ENCODE data around the gene TRAK2.
"Not testable (repeated sequence)": the region's sequence is repeated elsewhere in the genome, so short reads cannot be mapped to it uniquely, and the experiment has no call there.

TRAK2 gene

DNA sequence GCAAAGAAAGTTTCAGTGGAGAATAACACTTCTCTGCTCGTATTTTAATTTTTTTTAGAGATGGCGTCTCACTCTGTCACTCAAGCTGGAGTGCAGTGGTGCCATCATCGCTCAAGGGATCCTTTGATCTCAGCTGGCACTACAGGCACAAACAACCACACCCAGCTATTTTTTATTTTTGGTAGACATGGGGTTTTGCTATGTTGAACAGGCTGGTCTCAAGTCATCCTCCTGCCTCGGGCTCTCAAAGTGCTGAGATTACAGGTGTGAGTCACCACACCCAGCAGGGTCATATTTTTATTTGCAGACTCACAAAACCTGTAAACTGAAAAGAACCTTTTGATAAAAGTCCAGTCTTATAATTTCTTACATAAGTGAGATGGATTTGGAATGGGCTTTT lies 2.6 kb downstream of the TRAK2 start:
- DNase-seq (ENCODE audit: low read depth): no peak

DNA sequence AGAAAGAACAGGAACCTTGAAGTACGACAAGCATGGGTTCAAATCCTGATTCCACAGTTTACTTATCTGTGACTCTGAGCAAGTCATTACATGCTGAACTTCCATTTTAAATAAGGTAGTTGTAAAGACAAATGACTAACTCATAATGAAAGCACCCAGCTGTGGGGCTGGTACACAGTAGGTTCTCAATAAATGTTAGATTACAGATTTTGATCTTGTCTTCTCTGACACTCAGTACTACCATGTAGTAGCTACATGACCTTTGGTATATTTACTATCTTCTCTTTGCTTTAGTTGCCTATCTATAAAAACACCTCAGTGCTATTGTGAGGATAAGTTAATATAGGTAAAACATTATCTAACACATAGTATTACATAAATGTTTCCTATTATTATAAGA lies 3.2 kb downstream of the TRAK2 start:
- no peak for DNase-seq (ENCODE audit: low read depth)

DNA sequence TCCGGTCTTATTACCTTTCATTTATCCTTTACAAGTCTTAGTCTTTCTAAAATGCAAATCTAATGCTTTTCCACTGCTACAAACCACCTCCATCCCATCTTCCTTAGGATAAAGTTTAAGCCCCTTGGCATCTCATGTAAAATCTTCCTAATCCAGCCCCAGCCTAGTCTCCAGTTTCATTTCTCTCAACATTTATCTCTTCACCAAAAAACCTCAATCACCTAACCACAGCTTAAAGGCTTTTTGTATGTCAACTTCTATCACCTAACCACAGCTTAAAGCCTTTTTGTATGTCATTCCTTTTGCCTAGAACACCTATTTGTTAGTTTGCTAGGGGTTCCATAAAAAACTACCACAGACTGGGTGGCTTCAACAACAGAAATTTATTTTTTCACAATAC lies 4.2 kb downstream of the TRAK2 start:
- DNase-seq (ENCODE audit: low read depth): peak; percentile 69

DNA sequence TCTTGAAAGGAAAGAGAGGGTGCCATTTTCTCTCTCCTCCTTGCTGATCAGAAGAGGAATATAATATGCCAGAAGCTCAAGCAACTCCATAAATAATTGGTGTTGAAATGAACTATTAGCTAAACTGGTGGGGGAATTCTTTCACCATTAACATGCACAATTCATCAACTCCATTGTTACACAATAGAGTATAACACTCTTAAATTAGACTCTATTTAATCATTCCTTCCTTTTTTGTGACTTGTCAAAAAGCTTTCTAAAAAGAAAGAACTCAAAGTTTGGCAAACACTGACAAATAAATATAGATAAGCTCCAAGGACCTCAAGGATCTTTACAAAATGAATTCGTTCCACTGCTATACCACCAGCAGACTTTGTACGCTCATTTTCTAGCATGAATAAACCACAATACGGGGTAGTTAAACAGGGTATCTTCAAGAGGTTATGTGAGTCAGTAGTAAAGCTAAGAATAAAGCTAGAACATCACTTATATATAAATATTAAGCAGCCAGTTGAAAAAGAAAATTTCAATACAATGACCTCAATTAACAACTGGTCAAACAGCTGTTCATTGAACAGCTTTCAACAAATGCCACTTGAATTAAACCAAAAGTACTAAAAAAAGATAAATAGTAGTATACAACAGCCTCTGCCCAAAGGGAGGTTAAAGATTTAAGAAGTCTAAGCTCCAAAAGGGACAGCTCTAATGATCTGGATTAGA lies 6.4 kb downstream of the TRAK2 start:
- peak; percentile 68 for DNase-seq (ENCODE audit: low read depth)

DNA sequence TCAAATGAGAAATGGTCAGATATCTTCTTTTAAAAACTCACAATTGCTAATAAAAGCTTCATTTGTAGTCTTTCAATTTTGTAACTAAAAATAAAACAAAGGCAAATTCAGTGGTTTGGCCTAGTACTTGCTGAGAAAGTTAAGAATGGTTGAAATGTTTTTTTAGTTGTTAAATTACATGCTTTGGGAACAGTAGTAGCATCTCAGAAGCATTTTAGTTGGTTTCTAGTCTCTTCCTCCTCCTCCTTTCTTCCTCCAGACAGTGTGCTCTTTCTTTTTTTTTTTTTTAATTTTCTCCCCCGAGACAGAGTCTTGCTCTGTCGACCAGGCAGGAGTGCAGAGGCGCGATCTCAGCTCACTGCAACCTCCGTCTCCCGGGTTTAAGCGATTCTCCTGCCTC lies 9.8 kb downstream of the TRAK2 start:
- no peak for DNase-seq (ENCODE audit: low read depth)

DNA sequence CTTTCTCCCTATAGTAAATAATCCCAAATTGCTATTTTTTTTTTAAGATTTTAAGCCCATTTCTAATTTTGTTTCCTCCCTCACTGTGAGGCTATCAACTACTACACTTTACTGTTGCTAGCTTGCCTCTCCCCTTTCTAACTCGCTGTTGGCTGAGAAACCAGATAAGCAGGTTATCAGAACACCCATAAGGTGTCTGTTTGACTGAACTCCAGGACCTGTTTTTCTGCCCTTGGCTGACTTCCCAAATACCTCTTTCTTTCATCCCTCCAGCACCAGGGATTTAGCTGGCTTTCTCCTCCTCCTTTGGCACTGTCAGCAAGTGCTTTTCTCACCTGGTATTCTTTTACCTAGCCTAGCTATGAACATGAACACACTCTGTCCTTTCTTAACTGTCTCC lies 11.1 kb downstream of the TRAK2 start:
- DNase-seq (ENCODE audit: low read depth): no peak

DNA sequence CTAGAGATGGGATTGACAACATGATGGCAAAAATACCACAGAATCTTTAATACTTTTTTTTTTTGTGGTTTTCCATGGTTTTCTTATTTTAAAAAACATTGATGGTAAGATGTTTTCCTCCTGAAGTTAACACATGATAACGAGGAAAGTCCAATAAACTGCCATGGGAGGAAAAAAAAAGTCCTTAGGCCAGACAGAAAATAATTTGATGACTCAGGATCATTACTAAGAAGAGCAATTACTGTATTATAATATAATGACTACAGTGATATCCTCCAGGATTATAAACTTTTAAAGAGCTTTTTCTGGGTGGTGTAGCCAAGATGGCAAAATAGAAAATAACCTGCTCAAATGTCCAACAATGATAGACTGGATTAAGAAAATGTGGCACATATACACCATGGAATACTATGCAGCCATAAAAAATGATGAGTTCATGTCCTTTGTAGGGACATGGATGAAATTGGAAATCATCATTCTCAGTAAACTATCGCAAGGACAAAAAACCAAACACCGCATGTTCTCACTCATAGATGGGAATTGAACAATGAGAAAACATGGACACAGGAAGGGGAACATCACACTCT lies 11.8 kb downstream of the TRAK2 start:
- DNase-seq (ENCODE audit: low read depth): not testable (repeated sequence)

DNA sequence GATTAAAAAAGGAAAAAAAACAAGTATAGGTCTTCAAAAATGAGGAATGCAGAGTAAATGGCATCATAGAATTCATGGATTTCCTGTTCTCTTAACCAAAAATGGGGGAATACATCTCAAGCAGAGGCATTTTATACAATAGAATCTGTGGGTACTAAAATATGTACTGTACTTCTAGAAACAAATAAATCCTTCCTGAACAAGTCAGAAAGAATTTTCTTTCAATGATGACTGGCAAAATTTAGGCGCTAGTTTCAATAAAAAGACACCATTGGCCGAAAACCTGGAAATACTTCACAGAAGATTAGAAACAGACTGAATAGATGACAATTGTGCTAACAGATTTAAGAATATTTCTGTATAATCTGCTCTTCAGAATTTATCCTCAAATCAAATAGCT lies 15.1 kb downstream of the TRAK2 start:
- no peak for DNase-seq (ENCODE audit: low read depth)

DNA sequence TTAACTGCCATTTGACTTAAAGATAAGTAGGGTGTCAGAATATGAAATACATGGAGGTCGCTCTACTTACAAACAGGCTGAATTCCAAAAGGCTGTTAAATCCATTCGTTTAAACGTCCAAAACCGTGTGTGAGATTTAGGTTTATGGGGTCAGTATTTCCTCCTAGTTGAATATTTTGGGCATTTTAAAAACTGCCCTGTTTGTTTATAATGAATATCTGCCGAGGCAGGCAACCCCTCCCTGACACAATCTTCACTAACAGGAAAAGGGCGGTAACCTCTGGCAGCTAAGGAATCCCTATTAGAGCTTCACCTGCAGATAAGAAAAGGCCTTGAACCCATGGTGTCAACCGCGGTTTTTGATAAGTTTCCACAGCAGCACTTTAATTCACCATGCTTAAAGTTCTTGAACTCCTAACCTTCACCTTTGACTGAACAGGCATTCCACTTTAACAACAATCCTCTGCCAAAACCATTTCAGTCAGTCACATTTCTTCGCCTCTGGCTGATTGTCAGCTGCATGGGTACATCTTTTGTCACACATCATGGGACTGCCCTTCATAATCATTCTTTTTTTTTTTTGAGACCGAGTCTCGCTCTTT lies 17.8 kb downstream of the TRAK2 start:
- DNase-seq (ENCODE audit: low read depth): peak; percentile 11

DNA sequence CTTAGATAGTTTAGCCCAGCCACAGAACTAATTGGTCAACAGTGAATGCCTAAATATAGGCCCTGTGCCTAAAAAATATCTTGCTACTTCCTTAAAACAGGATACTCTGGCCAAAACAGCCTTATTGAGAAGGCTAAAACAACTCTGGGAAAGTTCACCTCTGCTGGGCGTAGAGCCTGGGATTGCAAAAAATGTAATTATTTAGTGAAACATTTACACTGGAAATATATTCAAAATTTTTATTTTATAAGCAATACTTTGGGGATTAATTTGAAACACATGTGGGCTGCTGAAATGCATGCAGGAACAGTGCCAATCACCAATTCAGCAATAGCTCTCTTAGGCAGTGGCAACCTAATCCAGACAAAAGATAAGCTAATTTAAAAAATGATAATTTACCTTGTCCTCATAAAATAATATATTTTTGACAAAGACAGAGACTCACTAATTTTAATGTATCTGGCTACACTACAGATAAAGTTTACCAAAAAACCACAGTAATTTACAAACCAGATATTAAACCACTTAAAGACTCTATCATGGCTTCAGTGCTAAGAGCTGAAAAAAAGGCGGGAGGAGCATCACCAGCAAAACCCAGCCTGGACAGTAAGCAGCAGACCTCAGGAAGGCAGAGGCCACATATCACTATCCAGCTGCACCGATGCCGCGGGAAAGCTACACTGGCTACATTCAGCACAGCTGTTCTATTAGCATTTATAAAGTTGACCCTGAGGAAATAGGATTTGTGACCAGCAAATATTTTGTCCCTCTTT lies 18.5 kb downstream of the TRAK2 start:
- DNase-seq (ENCODE audit: low read depth): peak; percentile 36

DNA sequence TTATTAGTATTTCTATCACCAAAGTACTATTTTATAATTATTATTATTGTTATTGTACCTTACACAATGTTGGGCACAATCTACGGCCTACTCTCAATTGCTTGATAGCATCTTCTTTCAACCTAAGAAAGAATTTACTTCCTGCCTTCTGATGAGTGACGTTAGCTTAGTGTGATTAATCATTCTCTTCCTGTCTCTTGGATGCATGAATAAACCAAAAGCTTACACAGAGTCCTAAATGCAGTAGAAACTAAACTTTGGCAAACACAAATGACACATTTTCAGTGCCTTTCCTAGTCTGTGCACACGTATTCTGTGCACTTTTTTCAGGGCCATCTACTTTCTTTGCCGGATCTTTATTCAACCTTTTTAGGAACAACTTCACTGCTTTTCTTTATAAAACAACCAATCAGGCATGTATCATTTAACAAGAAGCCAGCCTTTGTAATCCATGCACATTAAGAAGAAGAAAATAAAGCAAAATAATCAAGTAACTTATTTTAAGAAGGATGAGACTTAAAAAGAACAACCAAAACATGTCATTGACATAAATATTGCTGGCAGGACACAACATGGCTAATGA lies 19.1 kb downstream of the TRAK2 start:
- peak; percentile 52 for DNase-seq (ENCODE audit: low read depth)

DNA sequence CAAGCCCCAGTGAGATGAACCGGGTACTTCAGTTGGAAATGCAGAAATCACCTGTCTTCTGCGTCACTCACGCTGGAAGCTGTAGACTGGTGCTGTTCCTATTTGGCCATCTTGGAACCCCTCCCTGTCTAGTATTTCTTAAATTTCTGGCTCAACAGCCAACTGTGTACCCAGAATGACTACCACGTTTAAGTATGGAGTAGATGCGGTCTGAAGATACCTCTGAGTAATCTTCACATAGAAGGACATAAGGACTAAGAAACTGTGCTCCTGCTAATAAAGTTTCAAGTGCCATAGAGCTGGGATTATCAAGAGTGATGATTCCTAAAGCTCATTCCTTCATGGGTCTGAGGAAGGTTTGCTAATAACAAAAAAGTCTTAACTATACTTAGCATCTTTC lies 20.4 kb downstream of the TRAK2 start:
- no peak for DNase-seq (ENCODE audit: low read depth)

DNA sequence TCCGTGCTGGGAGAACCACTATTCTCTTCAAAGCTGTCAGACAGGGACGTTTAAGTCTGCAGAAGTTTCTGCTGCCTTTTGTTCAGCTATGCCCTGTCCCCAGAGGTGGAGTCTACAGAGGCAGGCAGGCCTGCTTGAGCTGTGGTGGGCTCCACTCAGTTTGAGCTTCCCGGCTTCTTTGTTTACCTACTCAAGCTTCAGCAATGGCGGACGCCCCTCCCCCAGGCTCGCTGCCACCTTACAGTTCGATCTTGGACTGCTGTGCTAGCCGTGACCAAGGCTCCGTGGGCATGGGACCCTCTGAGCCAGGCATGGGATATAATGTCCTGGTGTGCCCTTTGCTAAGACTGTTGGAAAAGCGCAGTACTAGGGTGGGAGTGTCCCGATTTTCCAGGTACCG lies 20.9 kb downstream of the TRAK2 start:
- not testable (repeated sequence) for DNase-seq (ENCODE audit: low read depth)

DNA sequence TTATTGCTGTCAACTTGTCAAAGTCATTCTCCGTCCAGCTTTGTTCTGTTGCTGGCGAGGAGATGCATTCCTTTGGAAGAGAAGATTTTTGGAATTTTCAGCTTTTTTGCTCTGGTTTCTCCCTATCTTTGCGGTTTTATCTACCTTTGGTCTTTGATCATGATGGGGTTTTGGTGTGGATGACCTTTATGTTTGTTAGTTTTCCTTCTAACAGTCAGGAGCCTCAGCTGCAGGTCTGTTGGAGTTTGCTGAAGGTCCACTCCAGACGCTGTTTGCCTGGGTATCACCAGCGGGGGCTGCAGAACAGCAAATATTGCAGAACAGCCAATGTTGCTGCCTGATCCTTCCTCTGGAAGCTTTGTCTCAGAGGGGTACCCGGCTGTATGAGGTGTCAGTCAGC lies 21.4 kb downstream of the TRAK2 start:
- not testable (repeated sequence) for DNase-seq (ENCODE audit: low read depth)

DNA sequence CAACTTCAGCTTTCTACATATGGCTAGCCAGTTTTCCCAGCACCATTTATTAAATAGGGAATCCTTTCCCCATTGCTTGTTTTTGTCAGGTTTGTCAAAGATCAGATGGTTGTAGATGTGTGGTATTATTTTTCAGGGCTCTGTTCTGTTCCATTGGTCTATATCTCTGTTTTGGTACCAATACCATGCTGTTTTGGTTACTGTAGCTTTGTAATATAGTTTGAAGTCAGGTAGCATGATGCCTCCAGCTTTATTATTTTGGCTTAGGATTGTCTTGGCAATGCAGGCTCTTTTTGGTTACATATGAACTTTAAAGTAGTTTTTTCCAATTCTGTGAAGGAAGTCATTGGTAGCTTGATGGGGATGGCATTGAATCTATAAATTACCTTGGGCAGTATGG lies 22.9 kb downstream of the TRAK2 start:
- DNase-seq (ENCODE audit: low read depth): not testable (repeated sequence)

DNA sequence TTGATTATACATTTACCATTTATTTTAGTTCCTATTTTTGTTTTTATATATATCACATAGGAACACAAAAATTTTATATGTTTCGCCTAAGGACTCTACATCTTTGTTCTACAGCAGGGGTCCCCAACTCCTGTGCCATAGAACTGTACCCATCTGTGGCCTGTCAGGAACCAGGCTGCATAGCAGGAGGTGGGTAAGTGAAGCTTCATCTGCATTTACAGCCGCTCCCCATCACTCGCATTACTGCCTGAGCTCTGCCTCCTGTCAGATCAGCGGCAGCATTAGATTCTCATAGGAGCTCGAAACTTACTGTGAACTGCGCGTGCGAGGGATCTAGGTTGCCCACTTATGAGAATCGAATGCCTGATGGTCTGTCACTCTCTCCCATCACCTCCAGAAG lies 25.3 kb downstream of the TRAK2 start:
- no peak for DNase-seq (ENCODE audit: low read depth)

DNA sequence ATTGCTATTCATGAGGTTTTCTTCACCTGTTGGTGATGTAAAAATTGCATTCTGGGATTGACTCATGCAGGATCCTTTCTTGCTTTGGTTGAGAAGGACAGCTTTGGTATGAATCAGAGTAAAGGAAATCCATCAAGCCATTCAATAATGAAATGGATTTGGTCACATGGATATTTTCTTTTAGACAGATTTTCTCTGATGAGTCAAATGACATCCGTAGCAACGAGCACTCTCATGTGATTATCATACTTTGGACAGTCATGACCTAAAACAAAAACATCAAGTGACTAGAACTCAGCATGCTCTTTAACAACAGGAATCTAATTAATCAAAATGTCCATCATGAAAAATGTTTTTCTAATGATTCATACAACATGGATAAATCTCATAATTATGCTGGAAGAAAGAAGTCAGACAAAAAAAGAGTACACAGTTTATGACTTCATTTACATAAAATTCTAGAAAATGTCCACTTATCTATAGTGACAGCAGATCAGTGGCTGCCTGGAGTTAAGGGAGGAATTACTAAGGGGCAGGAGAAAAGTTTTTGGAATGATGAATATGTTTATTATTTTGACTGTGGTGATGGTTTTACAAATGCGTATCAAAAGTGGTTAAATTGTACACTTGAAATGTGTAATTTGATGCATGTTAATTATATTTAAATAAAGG lies 30.7 kb downstream of the TRAK2 start:
- peak; percentile 55 for DNase-seq (ENCODE audit: low read depth)

DNA sequence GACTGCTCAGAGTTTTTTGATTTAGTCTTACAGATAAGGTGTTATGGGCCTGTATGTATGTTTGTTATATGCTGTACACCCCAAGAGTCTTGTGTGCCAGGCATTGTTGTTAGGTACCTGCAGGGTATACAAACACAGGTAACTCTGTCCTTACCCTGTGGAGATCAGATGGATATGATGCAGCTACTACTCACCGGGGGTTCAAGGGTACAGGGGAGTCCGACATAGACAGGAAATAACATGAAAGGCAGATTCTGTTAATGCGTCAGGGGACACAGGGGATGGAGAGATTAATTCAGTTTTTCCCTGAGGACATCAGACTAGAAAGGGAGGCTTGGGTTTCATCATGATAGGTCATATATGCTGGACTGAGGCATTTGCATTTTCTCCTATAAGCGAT lies 31.3 kb downstream of the TRAK2 start:
- no peak for DNase-seq (ENCODE audit: low read depth)

DNA sequence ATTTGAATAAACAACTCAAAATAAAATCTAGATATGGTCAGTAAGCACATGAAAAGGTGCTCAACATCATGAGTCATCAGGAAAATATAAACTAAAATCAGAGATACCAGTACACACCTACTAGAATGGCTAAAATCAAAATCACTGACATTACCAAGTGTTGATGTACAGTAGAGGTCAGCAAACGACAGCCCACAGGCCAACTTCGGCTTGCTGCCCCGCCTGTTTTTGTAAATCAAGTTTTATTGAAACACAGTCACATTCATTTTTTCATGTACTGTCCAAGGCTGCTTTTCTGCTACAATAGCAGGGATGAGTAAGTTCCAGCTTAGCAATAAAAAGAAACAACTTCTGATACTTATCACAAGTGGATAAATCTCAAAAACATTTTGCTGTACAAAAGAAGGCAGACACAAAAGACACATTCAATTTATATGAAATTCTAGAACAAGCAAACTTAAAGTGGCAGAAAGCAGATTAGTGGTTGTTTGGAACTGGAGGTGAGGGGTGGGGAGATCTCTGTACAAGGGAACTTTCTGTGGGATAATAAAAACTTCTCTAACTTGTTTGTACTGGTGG lies 32.1 kb downstream of the TRAK2 start:
- peak; percentile 29 for DNase-seq (ENCODE audit: low read depth)

DNA sequence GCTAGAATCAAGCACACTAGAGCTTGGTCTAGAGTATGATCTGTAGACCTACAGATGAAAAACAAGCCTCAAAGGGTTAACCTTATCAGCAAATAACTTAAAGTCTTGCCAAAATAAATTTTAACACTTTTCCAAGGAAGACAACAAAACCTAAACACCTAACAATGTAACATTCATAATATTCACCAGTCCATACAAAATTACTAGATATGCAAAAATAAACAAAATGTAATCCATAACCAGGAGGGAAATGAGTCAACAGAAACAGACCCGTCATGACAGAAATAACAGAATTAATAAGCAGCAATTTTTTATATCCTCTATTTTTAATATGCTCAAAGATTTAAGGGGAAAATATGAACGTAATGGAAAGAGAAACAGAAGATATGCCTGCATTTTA lies 36.1 kb downstream of the TRAK2 start:
- DNase-seq (ENCODE audit: low read depth): no peak

Data from amniotic epithelial cell (primary cell).